Activated CD4-positive, alpha-beta T cell treated with anti-CD3 and anti-CD28 coated beads, Interleukin-2, amount 50 U/mL, for 16 hours (primary cell): ENCODE results near the gene FGA.

Source experiments
- DNase-seq: peaks from one replicate; pipeline ENCODE4 v3.0.0-alpha.2; 2020

The FGA gene

GRCh38 chr4:154590329-154591006 is at the start of gene FGA:
Gene FGA, minus strand, starts transcription at chr4:154590742. Its CDS starts 55 bp downstream, at chr4:154590687.
- no peak for DNase-seq

DNA sequence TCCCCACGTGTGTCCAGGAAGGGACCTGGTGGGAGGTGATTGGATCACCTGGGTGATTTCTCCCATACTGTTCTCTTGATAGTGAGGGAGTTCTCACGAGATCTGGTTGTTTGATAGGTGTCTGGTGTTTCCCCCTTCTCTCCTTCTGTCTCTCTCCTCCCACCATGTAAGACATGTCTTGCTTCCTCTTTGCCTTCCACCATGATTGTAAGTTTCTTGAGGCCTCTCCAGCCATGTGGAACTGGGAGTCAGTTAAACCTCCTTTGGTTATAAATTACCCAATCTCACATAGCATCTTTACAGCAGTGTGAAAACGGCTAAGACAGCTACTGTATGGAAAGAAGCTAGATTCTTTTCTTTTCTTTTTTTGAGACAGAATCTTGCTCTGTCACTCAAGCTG is 43.5 kb upstream of the FGA start:
- DNase-seq: no peak

DNA sequence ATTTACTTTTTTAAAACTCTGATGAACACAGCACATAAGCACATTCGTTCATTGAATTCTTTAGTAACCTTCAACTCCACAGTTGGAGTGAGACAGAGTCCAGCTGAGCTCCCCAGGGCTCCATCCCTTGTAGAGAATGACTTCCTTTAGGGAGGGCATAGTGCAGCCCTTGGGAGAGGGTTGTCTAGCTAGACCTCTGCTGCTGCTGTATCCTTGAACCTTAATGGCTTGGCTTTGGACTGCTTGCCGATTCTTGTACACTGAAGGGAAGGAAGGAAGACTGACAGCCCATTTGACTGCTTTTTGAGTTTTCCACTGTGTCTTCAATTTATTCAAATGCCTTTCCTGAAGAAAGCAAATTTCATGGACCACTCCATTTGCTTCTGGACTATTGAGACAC is 41.3 kb upstream of the FGA start:
- DNase-seq: no peak

- DNase-seq: no peak
These were observed 39.8 kb upstream of the FGA start for GRCh38 chr4:154630324-154630723.

- peak; percentile 64 for DNase-seq
These were observed 36.4 kb upstream of the FGA start for GRCh38 chr4:154626793-154627484.

DNA sequence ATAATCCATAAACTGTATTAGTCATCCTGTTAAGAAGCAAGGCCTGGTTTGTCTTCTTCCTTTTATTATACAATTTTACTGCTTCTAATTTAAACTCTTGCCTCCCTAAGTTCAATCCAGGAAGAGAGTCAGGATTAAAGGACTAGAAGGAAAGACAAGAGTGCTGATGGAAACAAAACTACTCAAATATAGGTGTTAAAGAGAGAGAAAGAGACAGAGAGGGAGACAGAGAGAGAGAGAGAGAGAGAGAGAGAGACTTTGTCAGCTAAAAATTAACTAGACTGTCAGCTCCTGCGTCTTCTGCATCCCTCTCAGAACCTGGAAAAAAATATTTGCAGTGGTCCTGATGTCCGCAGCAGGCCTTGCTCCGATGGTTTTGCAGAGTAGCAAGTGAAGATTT is 35.4 kb upstream of the FGA start:
- no peak for DNase-seq

DNA sequence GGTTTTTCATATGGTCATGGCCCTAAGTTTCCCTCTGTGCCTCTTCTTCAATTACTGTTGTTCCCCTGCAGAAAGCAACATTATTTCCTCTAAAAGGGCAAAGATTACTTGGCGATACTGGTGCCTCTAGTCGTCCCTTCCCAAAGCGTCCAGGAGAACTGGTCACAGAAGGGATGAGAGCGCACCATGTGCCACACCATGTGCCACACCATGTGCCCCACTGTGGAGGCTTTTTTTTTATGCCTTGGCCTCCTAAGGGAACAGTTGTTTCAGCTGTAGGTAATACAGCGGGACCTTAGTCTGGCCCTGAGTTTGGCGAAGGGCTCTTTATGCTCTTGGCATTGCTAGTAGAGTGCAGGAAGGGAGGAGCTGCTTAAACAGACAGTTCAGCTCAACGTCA is 33.5 kb upstream of the FGA start:
- DNase-seq: no peak

DNA sequence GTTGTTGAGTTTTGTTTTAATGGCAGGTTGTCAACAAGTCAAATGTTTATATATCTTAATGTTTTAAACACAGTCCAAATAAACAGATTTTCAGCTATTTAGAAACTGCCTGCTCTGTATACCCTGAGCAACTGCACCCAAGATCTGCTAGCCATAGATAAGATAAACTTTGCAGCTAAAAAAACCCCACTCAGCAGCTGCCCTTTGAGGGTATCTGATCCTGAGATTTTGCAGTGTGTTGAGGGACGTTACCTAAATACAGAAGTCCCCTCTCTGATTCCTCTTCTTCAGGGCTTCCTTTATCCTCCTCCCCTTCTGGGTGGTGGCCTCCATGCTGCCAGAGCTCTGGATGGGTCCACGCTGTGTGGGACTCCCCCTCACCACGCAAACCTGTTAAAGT is 32.9 kb upstream of the FGA start:
- no peak for DNase-seq

DNA sequence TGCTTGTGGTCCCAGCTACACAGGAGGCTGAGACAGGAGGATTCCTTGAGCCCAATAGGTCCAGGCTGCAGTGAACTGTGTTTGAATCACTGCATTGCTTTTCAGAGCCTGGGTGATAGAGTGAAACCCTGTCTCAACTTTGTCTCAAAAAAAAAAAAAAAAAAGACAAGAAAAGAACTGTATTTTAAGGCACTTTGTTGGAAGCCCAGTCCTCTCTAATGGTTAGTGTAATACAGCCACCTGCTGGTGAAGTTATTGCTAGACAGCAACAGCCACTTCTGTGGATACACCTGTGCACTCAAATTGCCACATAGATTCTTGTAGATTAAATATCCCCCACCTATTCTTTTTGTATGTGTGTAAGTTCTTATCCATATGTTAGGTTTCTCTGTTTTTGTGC is 32.1 kb upstream of the FGA start:
- peak; percentile 28 for DNase-seq

GRCh38 chr4:154620111-154620510 is 29.6 kb upstream of the FGA start:
- no peak for DNase-seq

DNA sequence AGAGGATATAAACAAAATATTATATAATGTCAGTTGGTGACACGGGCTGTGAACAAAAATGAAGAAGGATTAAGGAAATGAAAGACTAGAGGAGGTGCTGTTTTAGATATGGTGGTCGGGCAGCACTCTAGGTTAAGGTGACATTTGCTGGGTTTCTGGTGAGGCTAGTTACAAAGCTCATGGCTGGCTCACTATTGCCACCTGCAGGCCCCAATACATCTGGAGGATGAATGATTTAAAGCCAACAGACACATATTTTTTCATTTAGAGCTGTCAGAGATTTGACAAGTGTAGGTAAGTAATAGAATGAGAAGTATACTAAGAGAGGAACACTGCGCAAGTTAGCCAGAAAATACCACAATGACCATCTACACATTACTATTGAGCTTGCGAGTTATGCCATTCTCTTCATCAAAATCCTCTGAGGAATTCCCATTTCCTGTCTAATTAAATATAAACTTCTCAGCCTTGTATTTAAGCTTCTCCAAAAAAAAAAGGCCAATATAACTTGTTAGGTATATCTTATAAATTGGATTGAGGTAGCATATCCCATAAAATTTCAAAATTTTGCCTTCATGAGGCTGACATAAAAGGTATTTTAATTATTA is 28.3 kb upstream of the FGA start:
- peak; percentile 58 for DNase-seq

DNA sequence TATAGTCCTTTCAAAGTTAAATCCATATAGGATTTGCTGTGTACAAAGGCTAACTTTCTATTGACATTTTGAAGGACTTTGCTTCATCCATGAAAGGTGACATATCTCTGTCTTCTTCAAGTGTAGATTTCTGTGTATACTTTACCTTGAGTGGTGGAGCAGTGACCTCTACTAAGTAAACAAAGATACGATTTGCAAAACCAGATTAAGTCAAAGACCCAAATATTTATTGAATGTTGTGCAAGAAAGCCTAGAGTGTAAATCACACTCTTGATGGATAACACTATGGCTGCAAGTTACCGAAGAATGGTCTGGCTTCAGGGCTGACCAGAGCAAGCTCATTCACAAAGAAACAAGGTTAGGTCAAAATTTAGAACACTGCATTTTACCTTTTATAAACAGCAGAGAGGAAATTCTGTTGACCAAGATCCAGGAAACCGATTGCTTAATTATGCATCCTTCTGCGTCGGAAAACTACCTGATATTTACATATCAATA is 27.3 kb upstream of the FGA start:
- DNase-seq: no peak

DNA sequence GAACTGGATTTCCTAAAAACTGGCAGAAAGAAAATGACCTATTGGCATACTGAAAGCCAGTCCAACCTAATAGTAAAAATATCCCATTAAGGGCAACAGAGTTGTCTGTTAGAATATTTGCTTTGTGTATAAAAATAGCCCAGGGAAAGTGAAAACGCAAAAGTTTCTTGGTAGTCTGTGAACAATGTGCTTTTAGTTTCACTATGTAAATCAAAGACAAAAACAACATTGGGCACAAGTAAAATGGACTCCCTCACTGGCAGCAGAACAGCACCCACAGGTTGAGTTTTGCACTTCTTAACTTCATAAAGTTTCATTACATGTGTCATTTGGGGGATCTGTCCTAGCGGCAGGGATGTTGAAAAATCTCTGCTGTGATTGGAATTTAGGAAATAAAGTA is 26.2 kb upstream of the FGA start:
- DNase-seq: peak; percentile 6

GRCh38 chr4:154616287-154616686 is 25.7 kb upstream of the FGA start:
- DNase-seq: no peak

- DNase-seq: no peak
These were observed 24.7 kb upstream of the FGA start for GRCh38 chr4:154615211-154615610.

- DNase-seq: no peak
These were observed 23.8 kb upstream of the FGA start for GRCh38 chr4:154614306-154614705.

DNA sequence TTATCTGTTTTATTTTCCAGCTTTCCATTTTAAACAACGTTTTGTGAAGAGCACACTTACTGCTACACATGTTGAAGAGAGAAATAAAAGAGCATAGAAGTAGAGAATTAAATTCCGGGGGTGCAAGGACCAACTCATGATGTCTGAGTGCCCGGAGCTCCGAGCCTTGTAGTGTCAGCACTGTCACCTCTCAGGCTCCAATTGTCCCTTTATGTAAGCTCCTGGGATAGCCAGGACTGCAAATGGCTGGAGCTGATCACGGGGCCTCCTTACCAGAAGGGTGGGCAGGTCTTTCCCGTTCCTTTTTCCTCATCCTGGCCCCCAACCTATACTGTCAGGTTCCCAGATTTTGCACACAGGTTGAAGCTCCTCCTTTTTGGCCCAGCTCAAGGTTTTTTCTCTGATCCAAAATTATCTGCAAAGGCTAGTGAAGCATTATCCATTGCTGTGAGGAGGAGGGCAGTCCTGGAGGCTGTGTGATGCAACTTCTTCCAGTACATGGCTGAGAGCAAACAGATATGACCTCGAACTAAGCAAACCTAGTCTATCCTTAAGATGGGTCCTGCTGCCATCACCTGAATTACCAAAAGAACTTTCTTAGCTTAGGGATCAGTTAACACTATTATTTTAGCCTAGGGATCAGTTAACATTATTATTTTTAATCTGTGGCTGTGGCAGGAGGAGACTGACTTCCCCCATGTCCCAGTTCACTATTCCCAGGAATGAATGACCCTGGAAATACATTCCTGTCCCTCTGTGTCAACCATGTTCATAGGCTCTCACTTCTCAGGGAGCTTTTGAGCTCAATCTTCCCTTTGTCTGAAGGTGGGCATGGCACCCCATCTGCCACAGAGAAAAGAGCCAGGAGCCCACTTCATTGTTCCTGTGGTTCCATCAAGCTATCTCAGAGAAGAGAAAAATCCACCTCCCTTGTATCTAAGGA is 22.2 kb upstream of the FGA start, which contains the start of gene FGG:
TSS of gene FGG (minus strand) at position 185 of the 943 bp plus-strand sequence. CDS start at position 138, 47 bp downstream.
- DNase-seq: no peak

DNA sequence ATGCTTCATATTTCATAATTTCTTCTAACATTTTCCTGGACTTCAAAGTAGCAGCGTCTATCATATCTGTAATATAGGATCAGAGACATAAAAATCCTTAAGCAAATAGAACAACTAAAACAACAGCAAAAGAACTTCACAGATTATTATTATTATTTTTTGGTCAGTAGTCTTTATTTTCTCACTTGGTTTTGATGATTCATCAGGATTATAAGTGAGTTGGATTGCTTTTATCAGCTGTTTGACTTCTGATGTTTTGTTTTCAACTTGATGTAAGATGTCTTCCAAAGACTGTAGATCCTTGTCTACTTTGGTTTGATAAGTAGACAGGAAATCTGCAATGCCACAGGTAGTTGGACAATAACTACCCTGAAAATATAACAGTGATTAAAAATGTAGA is 21.3 kb upstream of the FGA start:
- DNase-seq: no peak

- DNase-seq: no peak
These were observed 20.0 kb upstream of the FGA start for GRCh38 chr4:154610582-154610981.

- no peak for DNase-seq
These were observed 19.0 kb upstream of the FGA start for GRCh38 chr4:154609532-154609931.

GRCh38 chr4:154608361-154609252 is 18.1 kb upstream of the FGA start:
- no peak for DNase-seq
